NCI-H774 (cell line): ENCODE results near the gene NYAP2.

ENCODE experiments used
- DNase-seq: peaks from one replicate; lab custom pipeline; 2025; lab: John Stamatoyannopoulos, UW

The NYAP2 gene

DNA sequence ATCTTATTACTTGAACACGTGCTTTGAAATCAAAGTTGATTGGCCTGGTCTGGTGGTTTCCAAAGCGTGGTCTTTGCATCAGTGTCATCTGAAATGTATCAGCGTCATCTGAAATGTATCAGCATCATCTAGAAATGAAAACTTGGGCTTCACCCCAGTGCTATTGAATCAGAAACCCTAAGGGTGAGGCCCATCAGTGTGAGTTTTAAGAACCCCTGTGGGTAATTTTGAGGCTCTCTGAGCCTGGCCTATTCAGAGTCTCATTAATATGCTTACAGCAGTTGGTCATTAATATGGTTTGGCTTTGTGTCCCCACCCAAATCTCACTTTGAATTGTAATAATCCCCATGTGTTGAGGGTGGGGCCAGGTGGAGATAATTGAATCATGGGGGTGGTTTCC lies 85.2 kb downstream of the NYAP2 start:
- DNase-seq, result no peak

DNA sequence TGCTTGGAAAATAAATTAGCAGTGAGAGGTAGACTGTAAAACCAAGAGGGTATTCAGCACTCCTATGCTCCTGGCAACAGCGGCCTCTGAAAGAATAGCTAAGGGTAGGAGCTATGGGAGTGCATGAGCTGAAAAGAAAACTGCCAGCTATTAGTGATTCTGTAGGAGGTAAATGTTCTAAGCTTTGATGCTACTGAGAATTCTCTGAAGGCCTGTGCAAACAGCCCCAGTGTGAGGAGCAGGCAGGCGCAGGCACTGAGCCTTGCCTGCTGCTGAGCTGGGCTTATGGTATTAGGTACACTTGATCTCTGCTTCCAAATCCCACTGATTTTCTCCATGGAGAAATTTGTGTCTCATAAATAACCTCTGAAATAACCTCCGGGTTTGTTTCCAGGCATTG lies 86.7 kb downstream of the NYAP2 start:
- no peak for DNase-seq

DNA sequence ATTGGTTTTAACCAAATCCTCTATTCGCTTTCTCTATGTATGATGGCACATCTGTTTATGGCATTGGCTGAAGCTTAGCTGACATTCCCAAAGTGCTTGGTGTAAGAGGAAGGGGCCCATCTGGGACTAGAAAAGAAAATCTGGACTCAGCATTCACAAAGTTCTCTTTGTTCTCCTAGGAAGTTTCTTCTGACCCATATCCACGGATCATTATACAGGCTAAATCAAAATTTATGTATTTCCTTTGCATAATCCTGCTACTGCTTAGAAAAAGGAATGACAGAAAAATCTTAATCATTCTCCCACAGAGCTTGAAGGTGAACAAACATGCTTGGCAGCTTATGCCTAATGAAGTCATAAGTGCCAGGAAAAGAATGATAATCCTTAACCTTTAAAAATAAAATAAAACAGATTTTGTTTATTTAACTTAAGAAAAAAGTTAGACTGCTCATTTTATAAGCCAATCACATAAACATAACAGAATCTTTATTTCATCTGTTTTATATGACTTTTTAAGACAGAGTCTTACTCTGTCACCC lies 88.4 kb downstream of the NYAP2 start:
- DNase-seq, result no peak

DNA sequence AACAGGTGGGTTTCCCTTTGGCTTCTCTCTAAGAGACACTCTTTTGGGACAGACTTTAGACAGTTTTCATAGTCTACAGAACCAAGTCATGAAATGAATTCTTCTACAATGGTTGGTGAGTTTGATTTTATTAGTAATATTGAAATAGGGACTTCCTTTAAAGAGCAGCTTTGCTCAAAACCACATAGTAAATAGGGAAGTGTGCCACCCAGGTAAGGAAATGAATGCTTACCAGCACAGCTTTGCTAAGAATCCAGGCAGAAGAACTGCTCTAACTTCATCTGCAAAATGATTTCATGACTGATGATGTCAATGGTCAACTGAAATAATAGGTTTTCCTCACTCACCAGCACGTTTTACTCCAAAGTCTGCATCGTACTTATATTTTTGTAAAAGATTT lies 89.2 kb downstream of the NYAP2 start:
- DNase-seq, result no peak

DNA sequence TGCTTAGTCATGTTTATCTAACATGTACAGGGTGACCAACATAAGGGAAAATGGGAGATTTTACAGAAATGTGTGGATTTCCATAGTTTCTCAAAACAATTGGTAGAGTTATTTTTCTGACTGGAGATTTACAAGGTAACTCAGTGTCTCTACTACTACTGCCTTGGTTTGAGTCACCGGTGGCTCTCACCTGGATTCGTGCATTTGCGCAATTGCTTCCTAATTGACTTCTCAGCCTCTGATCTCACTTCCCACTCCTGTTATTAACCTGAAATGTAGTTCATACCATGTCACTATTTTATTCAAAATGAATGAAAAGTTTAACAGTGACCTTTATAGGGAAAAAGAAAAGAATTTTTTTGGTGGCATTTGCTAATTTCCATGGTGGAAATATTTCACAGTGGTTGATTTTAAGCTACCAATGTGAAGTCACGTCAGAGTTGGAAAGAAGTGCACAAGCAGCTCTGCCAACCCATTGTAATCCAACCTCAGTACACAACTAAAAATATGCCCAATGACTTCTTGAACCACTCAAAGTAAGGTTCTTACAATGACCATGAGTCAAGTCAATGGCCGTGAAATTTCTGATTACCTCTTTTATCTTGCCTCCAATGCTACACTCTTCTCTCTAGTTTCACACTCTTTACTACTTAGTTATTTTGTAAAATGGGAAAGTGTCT lies 94.0 kb downstream of the NYAP2 start:
- DNase-seq, result no peak

DNA sequence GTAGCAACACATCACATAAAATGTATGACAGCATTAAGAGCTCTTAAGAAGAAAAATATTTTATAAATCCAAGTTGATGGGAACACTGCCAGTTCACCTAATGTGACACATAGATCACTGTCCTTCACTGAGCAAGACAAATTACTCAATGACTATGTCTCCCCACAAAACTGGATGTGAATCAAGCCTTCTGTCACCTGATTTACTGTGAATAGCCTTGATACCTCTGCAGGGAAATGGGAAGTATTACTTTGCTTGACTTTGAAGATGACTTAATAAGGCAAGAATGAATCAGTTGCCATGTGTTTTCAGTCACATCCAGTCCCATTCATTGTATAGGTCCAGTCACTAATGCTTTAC lies 94.6 kb downstream of the NYAP2 start:
- DNase-seq, result no peak

DNA sequence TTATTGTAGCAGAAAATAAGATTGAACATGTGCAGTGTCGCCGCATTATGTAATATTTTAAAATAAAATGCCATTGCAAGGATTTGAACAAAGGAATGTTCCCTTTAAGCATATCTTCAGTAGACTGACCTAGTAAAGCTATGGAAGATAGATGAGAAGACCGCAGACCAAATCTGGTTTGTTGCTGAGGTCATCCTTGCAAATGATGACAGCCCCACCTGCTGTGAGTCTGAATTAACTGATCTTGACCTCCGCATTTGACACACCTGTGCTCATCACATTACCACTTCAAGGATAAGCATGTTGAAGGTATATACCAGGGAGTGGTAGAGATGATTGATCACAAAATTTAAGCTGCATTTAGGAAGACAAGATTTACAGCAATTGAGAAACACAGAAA lies 96.2 kb downstream of the NYAP2 start:
- no peak for DNase-seq

DNA sequence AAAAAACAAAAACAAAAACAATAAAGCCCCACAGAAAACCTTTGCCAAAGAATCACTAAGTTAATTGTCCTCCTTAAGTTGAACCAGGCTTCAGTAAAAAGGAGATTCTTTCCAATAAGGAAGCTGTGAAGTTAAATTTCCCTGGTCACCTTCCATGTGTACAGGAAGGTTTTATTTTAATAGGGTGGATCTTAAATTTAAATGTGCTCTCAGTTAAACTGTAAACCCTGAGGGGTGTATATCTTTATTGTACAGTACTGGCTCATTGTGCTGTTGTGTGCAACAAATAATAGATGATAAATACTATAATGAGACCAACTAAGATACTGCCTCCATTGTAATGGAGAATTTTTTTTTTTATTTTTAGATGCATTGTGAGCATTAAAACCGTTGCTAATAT lies 97.1 kb downstream of the NYAP2 start:
- DNase-seq, result no peak

DNA sequence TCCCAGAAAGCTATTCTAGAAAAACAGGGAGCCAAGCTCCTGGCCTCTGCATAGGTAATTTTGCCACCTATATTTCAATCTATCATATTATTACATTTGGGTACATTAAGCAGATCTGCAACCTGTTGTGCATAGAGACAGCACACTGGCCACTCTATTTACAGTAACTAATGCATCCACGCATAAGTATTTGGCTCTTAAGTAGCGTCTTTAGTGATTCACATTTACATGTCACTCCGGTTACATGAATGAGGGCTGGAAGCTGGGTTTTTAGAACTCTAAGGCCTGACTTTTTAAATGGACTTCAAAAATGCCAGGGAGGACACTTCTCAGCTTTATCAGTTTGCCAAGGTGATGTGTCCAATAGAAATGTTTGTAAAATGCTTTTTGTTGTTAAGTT lies 97.7 kb downstream of the NYAP2 start:
- DNase-seq, result no peak

DNA sequence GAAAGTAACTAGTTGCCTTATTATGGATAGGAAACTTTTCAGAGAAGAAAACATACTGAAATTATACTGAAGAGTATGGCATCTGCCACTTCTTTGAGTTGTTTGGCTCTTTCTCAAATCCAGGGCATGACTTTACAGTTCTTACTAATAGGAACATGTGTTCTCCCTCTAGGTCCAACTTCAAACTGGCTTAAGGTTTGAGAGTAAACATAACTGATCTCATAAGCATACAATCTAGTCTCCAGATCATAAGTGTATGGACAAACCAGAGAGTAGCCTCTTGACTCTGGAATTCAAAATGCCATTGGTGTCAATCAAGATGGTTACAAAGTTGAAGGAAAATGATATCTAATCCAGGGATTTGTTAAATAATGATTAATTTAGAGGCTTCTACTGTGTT lies 101.5 kb downstream of the NYAP2 start:
- DNase-seq, result no peak

DNA sequence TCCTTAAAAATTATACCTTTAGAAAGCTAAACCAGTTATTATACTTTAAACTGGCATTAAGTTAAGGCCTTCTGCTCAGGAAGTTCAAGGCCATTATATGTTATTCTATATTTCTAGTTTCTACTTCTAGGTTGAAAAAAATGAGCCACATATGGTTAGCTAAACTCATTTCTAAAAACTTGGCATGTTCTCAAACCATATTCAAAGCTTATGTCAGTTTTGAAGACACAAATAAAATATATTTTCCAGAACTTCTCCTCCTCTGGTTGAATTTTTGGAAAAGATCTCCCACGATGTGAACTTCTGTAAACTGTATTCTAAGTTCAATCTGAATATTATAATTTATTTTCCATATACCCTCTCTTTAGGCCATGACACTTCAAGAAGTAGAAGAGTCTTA lies 103.5 kb downstream of the NYAP2 start:
- DNase-seq, result no peak

DNA sequence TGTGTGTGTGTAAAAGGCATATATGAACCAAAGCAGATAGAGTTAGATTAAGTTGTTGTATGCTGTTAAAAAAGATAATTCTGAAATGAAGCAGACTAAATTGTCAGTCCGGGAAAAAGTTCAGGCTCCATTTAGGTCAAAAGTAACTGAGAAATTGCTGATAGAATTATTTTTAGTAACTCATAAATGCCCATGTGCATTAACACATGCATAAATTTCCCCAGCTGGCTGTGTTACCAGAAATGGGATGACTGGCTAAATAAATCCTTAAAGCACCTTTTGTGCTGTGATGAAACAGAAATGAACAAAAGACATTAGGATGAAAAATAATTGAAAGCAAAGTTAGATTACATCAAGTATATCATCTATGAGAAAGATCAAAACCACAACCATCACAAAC lies 111.3 kb downstream of the NYAP2 start:
- no peak for DNase-seq

DNA sequence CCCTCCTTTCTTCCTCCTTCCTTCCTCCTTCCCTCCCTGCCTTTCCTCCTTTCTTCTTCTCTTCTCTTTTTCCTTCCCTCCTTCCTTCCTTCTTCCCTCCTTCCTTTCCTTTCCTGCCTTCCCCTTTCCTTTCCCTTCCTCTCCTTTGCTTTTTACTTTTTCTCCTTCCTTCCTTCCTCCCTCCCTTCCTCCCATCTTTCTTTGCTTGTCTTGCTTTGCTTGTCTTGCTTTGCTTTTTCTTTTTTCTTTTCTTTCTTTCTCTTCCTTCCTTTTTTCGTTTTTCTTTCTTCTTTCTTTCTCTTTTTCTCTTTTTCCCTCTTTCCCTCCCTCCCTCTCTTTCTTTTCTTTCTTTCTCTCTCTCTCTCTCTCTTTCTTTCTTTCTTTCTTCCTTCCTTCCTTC lies 113.0 kb downstream of the NYAP2 start:
- DNase-seq, result no peak

DNA sequence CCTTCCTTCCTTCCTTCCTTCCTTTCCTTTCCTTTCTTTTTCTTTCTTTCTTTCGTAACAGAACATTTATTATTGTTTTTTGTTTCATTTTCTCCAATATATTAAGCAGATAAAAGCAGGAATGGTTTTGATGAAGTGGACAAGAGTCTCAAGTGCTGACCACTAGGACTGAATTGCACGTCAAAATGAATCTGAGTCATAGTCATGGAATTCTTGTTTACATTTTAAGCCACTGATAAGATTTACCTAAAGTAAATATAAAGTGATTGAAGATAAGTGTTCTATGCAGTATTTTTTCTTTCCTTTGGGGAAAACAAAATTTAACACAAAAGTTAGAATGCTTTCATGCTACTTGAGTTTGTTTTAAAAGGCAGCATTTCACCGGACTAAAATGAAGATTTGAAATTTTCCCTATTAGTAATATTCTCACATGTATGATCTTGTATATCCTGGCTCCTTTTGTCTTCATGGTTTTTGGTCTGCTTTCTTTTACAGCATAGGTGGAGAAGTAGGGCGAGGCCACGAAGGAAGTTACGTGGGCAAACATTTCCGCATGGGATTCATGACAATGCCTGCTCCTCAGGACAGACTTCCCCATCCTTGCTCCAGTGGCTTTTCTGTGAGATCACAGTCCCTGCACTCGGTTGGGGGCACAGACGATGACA lies 113.5 kb downstream of the NYAP2 start:
- DNase-seq, result no peak

DNA sequence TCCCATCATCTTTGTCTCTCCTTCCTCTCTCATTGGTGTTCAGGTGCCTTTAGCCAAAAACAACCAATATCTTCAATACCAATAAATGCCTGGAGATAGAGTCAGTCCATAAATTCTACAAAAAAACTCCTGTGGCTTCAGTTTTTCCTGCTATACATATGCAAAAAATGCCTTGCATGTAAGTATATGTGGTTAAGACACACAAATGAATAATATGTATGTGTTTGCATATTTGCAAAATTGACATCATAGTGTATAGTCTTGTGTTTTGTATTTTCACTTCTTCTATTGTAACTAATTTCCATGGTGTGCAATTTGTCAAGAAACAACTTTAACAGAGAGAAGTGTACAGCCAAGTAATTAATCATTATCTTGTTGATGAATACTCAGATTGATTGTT lies 115.5 kb downstream of the NYAP2 start:
- no peak for DNase-seq

DNA sequence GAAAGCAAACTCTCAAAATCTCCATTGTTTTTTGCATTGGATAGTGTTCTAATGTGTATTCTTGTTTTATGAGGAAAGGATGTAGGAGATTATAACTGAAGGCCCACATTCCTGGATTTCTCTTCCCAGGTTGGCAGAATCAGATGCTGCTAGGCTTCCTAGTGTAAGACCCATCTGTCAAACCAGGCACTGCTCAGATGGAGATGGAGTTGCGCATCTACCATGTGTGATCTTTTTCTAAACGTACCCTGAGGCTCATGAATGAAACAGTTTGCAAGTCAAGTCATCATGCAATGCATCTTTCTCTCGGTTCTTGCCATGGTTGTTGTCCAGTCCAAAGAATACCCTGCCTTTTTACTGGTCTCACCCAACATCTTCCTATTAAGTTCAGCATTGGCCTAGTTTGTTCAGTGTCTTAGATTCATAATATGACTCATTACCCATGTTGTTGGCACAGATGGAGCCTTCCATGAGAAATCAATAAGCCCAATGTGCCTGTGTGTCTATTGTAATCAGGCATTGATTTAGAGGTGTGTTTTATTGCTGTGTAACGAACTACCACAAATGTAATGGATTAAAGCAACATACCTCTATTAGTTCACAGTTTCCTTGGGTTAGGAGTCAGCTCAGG lies 127.4 kb downstream of the NYAP2 start:
- DNase-seq, result no peak

DNA sequence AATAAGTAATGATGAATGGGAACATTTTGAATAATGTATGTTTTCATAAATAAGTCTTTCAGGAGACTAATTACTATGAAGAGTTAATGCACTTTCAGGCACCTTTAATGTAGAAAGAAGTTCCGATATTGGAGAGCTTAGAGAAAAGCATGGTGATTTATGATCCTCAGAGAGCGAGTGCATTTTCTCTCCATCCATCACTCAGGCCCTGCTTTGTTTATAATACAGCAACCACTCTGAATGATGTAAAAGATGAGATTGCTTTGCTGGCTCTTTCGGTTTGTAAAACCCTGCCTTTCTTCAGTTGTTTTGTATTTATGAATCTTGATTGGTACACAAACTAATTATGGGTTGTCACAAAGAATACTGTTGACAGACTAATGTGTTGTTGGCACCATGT lies 132.0 kb downstream of the NYAP2 start:
- DNase-seq, result no peak

DNA sequence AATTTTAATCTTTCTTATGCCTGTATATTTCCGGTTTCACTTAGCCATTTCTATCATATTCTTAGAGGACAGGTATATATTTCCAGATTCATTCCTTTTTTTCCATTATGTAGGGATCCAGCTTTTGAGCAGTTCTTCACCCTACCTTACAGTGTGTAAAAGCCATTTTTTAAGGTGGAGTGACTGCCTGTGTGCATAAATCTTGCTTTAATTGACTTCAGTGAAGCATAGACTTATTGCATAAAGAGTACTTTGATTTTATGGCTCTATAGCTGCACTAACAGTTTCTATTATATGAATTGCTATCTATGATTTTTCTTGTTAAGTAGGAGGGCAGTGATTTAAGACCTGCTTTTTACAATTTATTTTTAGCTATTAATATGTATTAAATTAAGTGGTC lies 132.6 kb downstream of the NYAP2 start:
- no peak for DNase-seq

DNA sequence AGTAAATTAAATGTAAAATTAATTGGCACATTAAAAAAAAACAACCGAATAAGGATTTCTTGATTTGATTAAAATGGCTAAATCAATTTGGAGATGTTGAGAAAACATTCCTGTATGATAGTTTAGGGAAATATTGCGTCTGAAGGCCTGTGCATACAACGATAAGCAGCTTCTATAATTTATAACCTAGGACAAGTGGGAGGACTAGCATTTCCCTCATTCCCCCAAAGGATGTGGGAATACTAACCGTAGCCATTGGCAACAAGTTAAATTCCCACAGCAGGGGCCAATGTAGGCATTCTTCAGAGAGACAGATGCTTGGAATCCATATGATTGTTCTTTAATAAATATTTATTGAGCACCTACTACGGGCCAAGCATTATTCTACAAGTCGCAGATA lies 134.5 kb downstream of the NYAP2 start:
- no peak for DNase-seq

DNA sequence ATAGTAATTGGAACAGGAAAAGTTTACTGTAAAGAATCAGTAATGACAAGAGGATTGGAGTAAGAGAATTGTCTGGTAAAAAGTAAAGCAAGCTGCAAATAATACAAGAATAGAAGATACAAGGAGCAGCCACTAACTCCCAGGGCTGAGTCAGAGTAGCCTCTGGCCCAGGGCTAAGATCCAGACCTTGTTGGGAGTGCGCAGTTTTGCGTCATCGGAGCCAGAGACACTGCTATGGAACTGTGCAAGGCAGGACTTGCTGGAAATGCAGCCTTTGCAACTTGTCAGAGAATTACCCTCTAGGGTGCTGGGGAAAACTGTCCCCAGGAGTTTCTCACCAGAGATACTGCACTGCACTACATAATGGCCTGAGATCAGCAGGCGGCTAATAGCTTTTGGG lies 135.2 kb downstream of the NYAP2 start:
- DNase-seq, result no peak

DNA sequence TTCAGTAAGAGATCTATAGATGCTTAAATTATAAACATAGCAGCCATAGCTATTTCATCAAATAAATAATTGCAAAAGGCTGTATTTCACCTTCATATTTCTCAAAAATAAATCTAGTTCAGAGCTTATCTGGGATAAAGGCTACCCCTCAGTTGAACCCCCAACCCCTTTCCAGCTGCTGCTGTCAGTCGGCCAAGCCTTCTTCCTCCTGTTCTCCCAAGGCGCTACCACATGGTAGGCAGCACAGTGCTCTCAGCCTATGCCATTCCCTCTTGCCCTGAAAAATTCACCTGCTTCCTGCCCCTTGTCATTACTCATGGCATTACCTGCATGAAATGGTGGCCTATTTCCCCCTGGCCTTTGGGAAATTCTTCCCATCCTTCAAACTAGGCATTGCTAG lies 136.5 kb downstream of the NYAP2 start:
- DNase-seq, result no peak

DNA sequence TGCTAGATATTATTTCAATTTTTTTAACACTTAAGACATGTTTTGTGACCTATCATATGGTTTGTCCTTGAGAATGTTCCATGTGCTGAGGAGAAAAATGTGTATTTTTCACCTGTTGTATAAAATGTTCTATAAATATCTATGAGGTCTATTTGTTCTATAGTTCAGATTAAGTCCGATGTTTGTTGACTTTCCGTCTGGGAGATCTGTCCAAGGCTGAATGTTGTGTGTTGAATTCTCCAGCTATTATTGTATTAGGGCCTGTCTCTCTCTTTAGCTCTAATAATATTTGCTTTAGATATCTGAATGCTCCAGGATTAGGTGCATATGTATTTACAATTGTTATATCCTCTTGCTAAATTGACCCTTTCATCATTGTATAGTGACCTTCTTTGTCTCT lies 144.1 kb downstream of the NYAP2 start:
- DNase-seq, result no peak

DNA sequence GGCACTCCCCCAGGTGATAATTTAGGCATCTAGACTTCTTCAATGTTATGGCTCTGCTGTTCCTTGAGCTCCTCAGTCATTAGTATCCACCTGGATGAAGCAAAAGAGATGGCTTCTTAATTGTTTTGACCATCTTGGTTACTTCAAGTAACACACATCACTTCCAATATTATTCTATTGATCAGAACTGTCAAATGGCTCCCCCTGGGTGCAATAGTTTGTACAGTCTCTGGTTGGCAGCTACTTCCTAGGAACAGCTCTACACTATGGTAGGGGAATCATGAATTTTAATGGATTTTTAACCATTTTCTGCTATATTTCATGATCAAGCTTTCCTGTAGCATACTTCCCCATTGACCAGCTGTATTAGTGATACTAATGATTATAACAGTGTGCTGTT lies 157.0 kb downstream of the NYAP2 start:
- DNase-seq, result no peak
